ENCODE results near the gene RGS12.

The RGS12 gene

DNA sequence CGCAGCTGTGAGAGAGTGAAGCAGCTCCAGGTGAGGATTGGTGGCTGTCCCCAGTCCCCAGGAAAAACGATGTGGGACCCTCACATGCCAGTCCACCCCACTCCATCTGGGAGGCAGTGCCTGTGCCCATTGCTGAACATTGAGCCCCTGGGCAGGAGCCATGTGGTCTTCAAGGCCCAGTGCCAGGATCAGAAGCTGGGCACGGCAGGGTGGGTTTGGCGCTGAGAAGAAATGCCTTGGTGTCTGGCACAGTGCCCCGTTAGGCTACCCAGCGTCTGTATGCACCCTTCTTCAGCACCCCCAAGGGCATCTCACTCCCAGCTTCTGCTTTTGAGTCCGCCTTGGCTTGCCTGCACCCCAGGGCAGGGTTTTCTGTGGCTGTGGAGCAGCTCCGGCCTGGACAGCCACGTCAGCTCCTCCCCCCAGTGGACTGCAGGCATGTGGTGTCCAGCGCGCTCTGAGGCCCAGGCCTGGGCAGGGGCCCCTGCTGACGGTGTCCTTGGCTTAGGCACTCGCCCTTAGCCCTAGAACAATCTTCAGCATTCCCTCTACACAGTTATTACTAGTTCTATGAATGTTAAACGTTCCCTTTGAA, 28.6 kb downstream of the RGS12 start:
- DNase-seq (ENCODE audit: low read depth in 1 of 2, low spot score in 1 of 2), result no peak
- TF ChIP-seq, protein P1, sequence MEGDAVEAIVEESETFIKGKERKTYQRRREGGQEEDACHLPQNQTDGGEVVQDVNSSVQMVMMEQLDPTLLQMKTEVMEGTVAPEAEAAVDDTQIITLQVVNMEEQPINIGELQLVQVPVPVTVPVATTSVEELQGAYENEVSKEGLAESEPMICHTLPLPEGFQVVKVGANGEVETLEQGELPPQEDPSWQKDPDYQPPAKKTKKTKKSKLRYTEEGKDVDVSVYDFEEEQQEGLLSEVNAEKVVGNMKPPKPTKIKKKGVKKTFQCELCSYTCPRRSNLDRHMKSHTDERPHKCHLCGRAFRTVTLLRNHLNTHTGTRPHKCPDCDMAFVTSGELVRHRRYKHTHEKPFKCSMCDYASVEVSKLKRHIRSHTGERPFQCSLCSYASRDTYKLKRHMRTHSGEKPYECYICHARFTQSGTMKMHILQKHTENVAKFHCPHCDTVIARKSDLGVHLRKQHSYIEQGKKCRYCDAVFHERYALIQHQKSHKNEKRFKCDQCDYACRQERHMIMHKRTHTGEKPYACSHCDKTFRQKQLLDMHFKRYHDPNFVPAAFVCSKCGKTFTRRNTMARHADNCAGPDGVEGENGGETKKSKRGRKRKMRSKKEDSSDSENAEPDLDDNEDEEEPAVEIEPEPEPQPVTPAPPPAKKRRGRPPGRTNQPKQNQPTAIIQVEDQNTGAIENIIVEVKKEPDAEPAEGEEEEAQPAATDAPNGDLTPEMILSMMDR (IDR thresholded peaks at IDR 0.05; ENCODE audit: insufficient read depth, low read length), result no peak
- TF ChIP-seq, protein P2, sequence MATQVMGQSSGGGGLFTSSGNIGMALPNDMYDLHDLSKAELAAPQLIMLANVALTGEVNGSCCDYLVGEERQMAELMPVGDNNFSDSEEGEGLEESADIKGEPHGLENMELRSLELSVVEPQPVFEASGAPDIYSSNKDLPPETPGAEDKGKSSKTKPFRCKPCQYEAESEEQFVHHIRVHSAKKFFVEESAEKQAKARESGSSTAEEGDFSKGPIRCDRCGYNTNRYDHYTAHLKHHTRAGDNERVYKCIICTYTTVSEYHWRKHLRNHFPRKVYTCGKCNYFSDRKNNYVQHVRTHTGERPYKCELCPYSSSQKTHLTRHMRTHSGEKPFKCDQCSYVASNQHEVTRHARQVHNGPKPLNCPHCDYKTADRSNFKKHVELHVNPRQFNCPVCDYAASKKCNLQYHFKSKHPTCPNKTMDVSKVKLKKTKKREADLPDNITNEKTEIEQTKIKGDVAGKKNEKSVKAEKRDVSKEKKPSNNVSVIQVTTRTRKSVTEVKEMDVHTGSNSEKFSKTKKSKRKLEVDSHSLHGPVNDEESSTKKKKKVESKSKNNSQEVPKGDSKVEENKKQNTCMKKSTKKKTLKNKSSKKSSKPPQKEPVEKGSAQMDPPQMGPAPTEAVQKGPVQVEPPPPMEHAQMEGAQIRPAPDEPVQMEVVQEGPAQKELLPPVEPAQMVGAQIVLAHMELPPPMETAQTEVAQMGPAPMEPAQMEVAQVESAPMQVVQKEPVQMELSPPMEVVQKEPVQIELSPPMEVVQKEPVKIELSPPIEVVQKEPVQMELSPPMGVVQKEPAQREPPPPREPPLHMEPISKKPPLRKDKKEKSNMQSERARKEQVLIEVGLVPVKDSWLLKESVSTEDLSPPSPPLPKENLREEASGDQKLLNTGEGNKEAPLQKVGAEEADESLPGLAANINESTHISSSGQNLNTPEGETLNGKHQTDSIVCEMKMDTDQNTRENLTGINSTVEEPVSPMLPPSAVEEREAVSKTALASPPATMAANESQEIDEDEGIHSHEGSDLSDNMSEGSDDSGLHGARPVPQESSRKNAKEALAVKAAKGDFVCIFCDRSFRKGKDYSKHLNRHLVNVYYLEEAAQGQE (IDR thresholded peaks at IDR 0.05; ENCODE audit: insufficient replicate concordance, low read depth), result no peak
- TF ChIP-seq POLR2AphosphoS5 (IDR thresholded peaks at IDR 0.05; ENCODE audit: low read depth) (no peak), GABPA (IDR thresholded peaks at IDR 0.05; ENCODE audit: low read depth) (no peak), SPI1 (IDR thresholded peaks at IDR 0.05; ENCODE audit: borderline replicate concordance, low read depth) (no peak)
- Histone ChIP-seq H3K27me3 (ENCODE audit: insufficient read depth, poor library complexity, severe bottlenecking) (no peaks in the 10 kb centered on the region), H3K27ac (replicated peaks) (no peak overlapping the region), H3K4me3 (replicated peaks; ENCODE audit: insufficient read depth, low read length) (no peak overlapping the region)

DNA sequence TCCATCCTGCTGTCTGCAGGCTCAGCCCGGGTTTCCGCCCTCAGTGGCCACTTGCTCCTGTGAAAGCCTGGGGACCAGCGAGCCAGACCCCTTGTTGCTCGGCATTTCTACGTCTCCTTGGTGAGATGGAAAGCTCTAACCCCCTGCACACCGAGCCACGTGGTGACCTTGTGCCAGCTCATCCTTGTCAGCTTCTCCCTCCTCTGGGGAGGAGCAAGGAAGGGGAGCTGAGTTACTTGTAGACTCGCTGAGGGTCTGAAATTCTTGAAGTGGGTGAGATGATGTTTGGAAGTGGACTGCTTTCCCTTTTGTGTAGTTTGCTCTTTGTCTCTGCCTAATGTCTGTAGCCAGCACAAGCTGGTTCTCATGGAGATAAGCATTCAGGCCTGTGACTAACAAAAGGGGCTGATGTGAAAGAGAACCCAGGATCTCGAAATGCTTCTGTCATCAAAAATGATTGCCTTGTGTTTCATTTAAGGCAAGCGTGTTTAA, 29.3 kb downstream of the RGS12 start:
- TF ChIP-seq GABPA (IDR thresholded peaks at IDR 0.05; ENCODE audit: low read depth) (no peak), POLR2AphosphoS5 (IDR thresholded peaks at IDR 0.05; ENCODE audit: low read depth) (no peak), SPI1 (IDR thresholded peaks at IDR 0.05; ENCODE audit: borderline replicate concordance, low read depth) (no peak)
- TF ChIP-seq, protein P1 (IDR thresholded peaks at IDR 0.05; ENCODE audit: insufficient read depth, low read length), result no peak
- TF ChIP-seq, protein P2 (IDR thresholded peaks at IDR 0.05; ENCODE audit: insufficient replicate concordance, low read depth), result no peak
- DNase-seq (ENCODE audit: low read depth in 1 of 2, low spot score in 1 of 2), result no peak
- H3K27ac ChIP-seq (replicated peaks), result no peak overlapping the region
- H3K4me3 ChIP-seq (replicated peaks; ENCODE audit: insufficient read depth, low read length), result no peak overlapping the region
- H3K27me3 ChIP-seq (ENCODE audit: insufficient read depth, poor library complexity, severe bottlenecking), result no peaks in the 10 kb centered on the region

DNA sequence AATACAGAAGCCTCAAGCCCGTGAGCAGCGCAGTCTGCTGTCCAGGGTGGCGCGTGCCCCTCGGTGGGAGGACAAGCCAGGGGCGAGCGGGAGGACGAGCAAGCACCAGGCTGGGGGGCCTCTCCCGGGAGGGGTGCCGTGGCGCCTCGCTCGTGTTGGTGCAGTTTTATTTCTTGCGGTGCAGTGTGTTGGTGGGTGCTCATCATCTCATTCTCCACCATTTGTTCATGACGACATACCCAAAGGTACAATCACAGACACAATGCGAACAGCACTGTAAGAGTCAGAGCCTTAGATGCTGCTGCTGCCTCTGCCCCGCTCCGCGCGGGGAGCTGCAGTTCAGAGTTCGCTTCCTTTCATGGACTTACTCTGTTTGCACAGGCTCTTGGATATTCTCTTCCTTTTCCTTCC, 30.3 kb downstream of the RGS12 start:
- TF ChIP-seq, protein P1 (IDR thresholded peaks at IDR 0.05; ENCODE audit: insufficient read depth, low read length), result no peak
- TF ChIP-seq, protein P2 (IDR thresholded peaks at IDR 0.05; ENCODE audit: insufficient replicate concordance, low read depth), result no peak
- TF ChIP-seq POLR2AphosphoS5 (IDR thresholded peaks at IDR 0.05; ENCODE audit: low read depth), result no peak
- TF ChIP-seq GABPA (IDR thresholded peaks at IDR 0.05; ENCODE audit: low read depth), result no peak
- no peak for TF ChIP-seq SPI1 (IDR thresholded peaks at IDR 0.05; ENCODE audit: borderline replicate concordance, low read depth)
- no peak overlapping the region for H3K4me3 ChIP-seq (replicated peaks; ENCODE audit: insufficient read depth, low read length)

More for the DNA sequence above, 30.3 kb downstream of the RGS12 start:
- H3K27me3 ChIP-seq (ENCODE audit: insufficient read depth, poor library complexity, severe bottlenecking), result no peaks in the 10 kb centered on the region
- DNase-seq (ENCODE audit: low read depth in 1 of 2, low spot score in 1 of 2), result no peak
- no peak overlapping the region for H3K27ac ChIP-seq (replicated peaks)
